Progenitor cell of endocrine pancreas (in vitro differentiated cells): ENCODE measurements around the gene TCF7. TPM values are rescaled to one million over a fixed set of nuclear protein-coding genes. Genes with fewer than 3 reads are reported as not detected.

ENCODE experiments used
- DNase-seq: peaks from one replicate; pipeline ENCODE4 v3.0.0; 2021; ENCODE audit warnings: low spot score; ENCODE audit not compliant: unreplicated experiment
- H3K27ac Mint-ChIP-seq: 2 replicates; pipeline ENCODE4 v1.8.0; 2021; ENCODE audit warnings: mild to moderate bottlenecking, moderate library complexity, mixed read lengths
- H3K27me3 Mint-ChIP-seq: 2 replicates; pipeline ENCODE4 v1.8.0; 2021; ENCODE audit warnings: mixed read lengths
- H3K36me3 Mint-ChIP-seq: 2 replicates; pipeline ENCODE4 v1.8.0; 2022; ENCODE audit warnings: mixed read lengths; ENCODE audit not compliant: insufficient read depth
- H3K4me1 Mint-ChIP-seq: 2 replicates; pipeline ENCODE4 v1.8.0; 2021; ENCODE audit warnings: low read depth, mixed read lengths
- H3K4me3 Mint-ChIP-seq: 2 replicates; pipeline ENCODE4 v1.8.0; 2021; ENCODE audit warnings: low read depth, mild to moderate bottlenecking, moderate library complexity, mixed read lengths
- H3K9me3 Mint-ChIP-seq: 2 replicates; pipeline ENCODE4 v1.8.0; 2021; ENCODE audit warnings: low read depth, mixed read lengths
- CTCF ChIP-seq: fragments of 200-600 bp; sonication (generic); IDR thresholded peaks from one replicate; pipeline ENCODE4 v1.5.0; 2021; ENCODE audit warnings: antibody characterized with exemption, mild to moderate bottlenecking; ENCODE audit not compliant: unreplicated experiment
- total RNA-seq: library from RNA; stranded (reverse); gene quantifications from 2 replicates; pipeline ENCODE4 v1.2.1, GENCODE V29; 2021

The TCF7 gene
- total RNA-seq, 1 donor from 2014 or later, result 14.4 TPM

- no peak for TF ChIP-seq CTCF
- H3K27ac Mint-ChIP-seq, result no peak overlapping the region
- no peak overlapping the region for H3K4me3 Mint-ChIP-seq
- H3K9me3 Mint-ChIP-seq, result no peaks in the 10 kb centered on the region
- no peaks in the 10 kb centered on the region for H3K36me3 Mint-ChIP-seq
- DNase-seq, result no peak
- peaks cover 3% of the 10 kb centered on the region for H3K27me3 Mint-ChIP-seq
- peaks cover 8% of the 10 kb centered on the region for H3K4me1 Mint-ChIP-seq
These were observed 17.2 kb upstream of the TCF7 start for GRCh38 chr5:134097211-134097749.

- DNase-seq, result no peak
- Mint-ChIP-seq H3K4me1 (peaks cover 6% of the 10 kb centered on the region), H3K36me3 (no peaks in the 10 kb centered on the region), H3K4me3 (no peak overlapping the region), H3K27ac (no peak overlapping the region), H3K27me3 (peaks cover 6% of the 10 kb centered on the region), H3K9me3 (no peaks in the 10 kb centered on the region)
- no peak for TF ChIP-seq CTCF
These were observed 15.8 kb upstream of the TCF7 start for GRCh38 chr5:134098690-134099089.

- no peak for DNase-seq
- Mint-ChIP-seq H3K27me3 (peaks cover 6% of the 10 kb centered on the region), H3K9me3 (no peaks in the 10 kb centered on the region), H3K36me3 (no peaks in the 10 kb centered on the region), H3K4me1 (peaks cover 6% of the 10 kb centered on the region), H3K27ac (no peak overlapping the region), H3K4me3 (no peak overlapping the region)
- TF ChIP-seq CTCF, result no peak
These were observed 15.1 kb upstream of the TCF7 start for GRCh38 chr5:134099288-134099872.

DNA sequence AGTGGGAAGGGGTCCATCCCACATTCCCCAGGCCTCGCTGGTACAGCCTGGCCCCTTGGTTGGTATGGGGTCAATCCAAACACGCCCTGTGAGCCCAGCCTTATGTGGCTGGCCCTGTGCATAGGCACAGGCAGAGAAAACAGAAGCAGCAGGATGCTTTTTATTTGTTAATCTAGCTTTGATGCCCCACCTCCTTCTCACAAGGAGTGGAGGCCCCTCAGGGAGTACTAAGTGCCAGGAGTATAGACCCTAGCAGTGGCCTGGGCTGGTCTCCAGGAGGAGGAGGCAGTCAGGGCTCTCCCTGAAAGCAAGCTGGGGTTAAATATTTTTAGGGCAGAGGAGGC lies 14.6 kb upstream of the TCF7 start:
- H3K4me1 Mint-ChIP-seq, result peaks cover 6% of the 10 kb centered on the region
- H3K36me3 Mint-ChIP-seq, result no peaks in the 10 kb centered on the region
- no peak for TF ChIP-seq CTCF
- H3K9me3 Mint-ChIP-seq, result no peaks in the 10 kb centered on the region
- no peak overlapping the region for H3K4me3 Mint-ChIP-seq
- no peak overlapping the region for H3K27ac Mint-ChIP-seq
- no peak for DNase-seq
- peaks cover 6% of the 10 kb centered on the region for H3K27me3 Mint-ChIP-seq

- peaks cover 6% of the 10 kb centered on the region for H3K4me1 Mint-ChIP-seq
- peaks cover 6% of the 10 kb centered on the region for H3K27me3 Mint-ChIP-seq
- TF ChIP-seq CTCF, result no peak
- H3K9me3 Mint-ChIP-seq, result no peaks in the 10 kb centered on the region
- no peak for DNase-seq
- H3K27ac Mint-ChIP-seq, result no peak overlapping the region
- H3K4me3 Mint-ChIP-seq, result no peak overlapping the region
- H3K36me3 Mint-ChIP-seq, result no peaks in the 10 kb centered on the region
These were observed 14.0 kb upstream of the TCF7 start for GRCh38 chr5:134100283-134101091.
